ENCODE data around the gene DUS3L.

DUS3L gene

GRCh38 chr19:5790559-5791520 lies at the start of gene DUS3L:
Gene DUS3L (minus strand): TSS chr19:5791163. CDS start chr19:5791141, 22 bp downstream.
- DNase-seq (ENCODE audit: low read depth in 2 of 2): peak; percentile 93 to 95

- DNase-seq (ENCODE audit: low read depth in 2 of 2): no peak
Observed at GRCh38 chr19:5839065-5840017, 48.4 kb upstream of the DUS3L start, which contains the start of gene FUT6. Gene FUT6 (minus strand): TSS chr19:5839702. CDS start chr19:5832567, 7,135 bp downstream.

GRCh38 chr19:5838353-5839064 lies 47.5 kb upstream of the DUS3L start:
- DNase-seq (ENCODE audit: low read depth in 2 of 2): no peak

- DNase-seq (ENCODE audit: low read depth in 2 of 2): no peak
Observed at GRCh38 chr19:5837761-5838352, 46.9 kb upstream of the DUS3L start.

- DNase-seq (ENCODE audit: low read depth in 2 of 2): no peak
Observed at GRCh38 chr19:5832527-5833216, 41.7 kb upstream of the DUS3L start.

- DNase-seq (ENCODE audit: low read depth in 2 of 2): no peak
Observed at GRCh38 chr19:5832061-5832460, 41.1 kb upstream of the DUS3L start.

GRCh38 chr19:5831159-5831558 lies 40.2 kb upstream of the DUS3L start:
- DNase-seq (ENCODE audit: low read depth in 2 of 2): no peak

GRCh38 chr19:5829567-5830310 lies 38.8 kb upstream of the DUS3L start:
- no peak for DNase-seq (ENCODE audit: low read depth in 2 of 2)

GRCh38 chr19:5828661-5829566 lies 38.0 kb upstream of the DUS3L start:
- peak; percentile 38 to 51 for DNase-seq (ENCODE audit: low read depth in 2 of 2)

- peak; percentile 94 to 98 for DNase-seq (ENCODE audit: low read depth in 2 of 2)
Observed at GRCh38 chr19:5827891-5828660, 37.1 kb upstream of the DUS3L start.

- no peak for DNase-seq (ENCODE audit: low read depth in 2 of 2)
Observed at GRCh38 chr19:5827342-5827890, 36.5 kb upstream of the DUS3L start.

GRCh38 chr19:5826531-5827341 lies 35.8 kb upstream of the DUS3L start:
- no peak for DNase-seq (ENCODE audit: low read depth in 2 of 2)

- no peak for DNase-seq (ENCODE audit: low read depth in 2 of 2)
Observed at GRCh38 chr19:5825178-5825577, 34.2 kb upstream of the DUS3L start.

GRCh38 chr19:5824751-5825150 lies 33.8 kb upstream of the DUS3L start:
- DNase-seq (ENCODE audit: low read depth in 2 of 2): no peak

GRCh38 chr19:5823579-5824281 lies 32.8 kb upstream of the DUS3L start:
- DNase-seq (ENCODE audit: low read depth in 2 of 2): no peak

GRCh38 chr19:5822181-5822844 lies 31.4 kb upstream of the DUS3L start:
- DNase-seq (ENCODE audit: low read depth in 2 of 2): no peak
